ENCODE data around the gene CTIF. TPM values are rescaled to one million over a fixed set of nuclear protein-coding genes. Genes with fewer than 3 reads are reported as not detected.

Gene CTIF
- total RNA-seq, 6 experiments from 2014 or later = 77.6 to 100 (median 79.2) TPM

GRCh38 chr18:48693006-48693405 lies 154.2 kb downstream of the CTIF start:
- no peak for DNase-seq
- no peaks in the 10 kb centered on the region for H3K9me3 Mint-ChIP-seq
- no peak for TF ChIP-seq CTCF (IDR thresholded peaks at IDR 0.05)
- peaks cover 4% of the 10 kb centered on the region for H3K27me3 Mint-ChIP-seq (ENCODE audit: insufficient read depth)
- H3K36me3 Mint-ChIP-seq (ENCODE audit: low read depth) = peaks cover 42% of the 10 kb centered on the region
- H3K4me1 Mint-ChIP-seq (ENCODE audit: low read depth) = peaks cover 23% of the 10 kb centered on the region
- H3K27ac Mint-ChIP-seq = peak overlapping the region; percentile 75; the same call in 1 of the 2 replicates
- no peak overlapping the region; the same call in 1 of the 2 replicates for H3K4me3 Mint-ChIP-seq

- peak; percentile 22 for DNase-seq
- peaks cover 42% of the 10 kb centered on the region for H3K36me3 Mint-ChIP-seq (ENCODE audit: low read depth)
- TF ChIP-seq CTCF (IDR thresholded peaks at IDR 0.05) = no peak
- H3K9me3 Mint-ChIP-seq = no peaks in the 10 kb centered on the region
- H3K27ac Mint-ChIP-seq = peak overlapping the region; percentile 80
- no peak overlapping the region; the same call in 1 of the 2 replicates for H3K4me3 Mint-ChIP-seq
- peaks cover 4% of the 10 kb centered on the region for H3K27me3 Mint-ChIP-seq (ENCODE audit: insufficient read depth)
- H3K4me1 Mint-ChIP-seq (ENCODE audit: low read depth) = peaks cover 23% of the 10 kb centered on the region
Measured at GRCh38 chr18:48693625-48694262, 154.9 kb downstream of the CTIF start.

GRCh38 chr18:48694295-48694694 lies 155.5 kb downstream of the CTIF start:
- Mint-ChIP-seq H3K9me3 (no peaks in the 10 kb centered on the region), H3K27ac (peak overlapping the region; percentile 80), H3K4me3 (no peak overlapping the region), H3K36me3 (ENCODE audit: low read depth) (peaks cover 42% of the 10 kb centered on the region), H3K4me1 (ENCODE audit: low read depth) (peaks cover 23% of the 10 kb centered on the region), H3K27me3 (ENCODE audit: insufficient read depth) (peaks cover 6% of the 10 kb centered on the region)
- no peak for DNase-seq
- TF ChIP-seq CTCF (IDR thresholded peaks at IDR 0.05) = no peak

- H3K9me3 Mint-ChIP-seq = no peaks in the 10 kb centered on the region
Measured at GRCh38 chr18:48695671-48696070, 156.8 kb downstream of the CTIF start.

DNA sequence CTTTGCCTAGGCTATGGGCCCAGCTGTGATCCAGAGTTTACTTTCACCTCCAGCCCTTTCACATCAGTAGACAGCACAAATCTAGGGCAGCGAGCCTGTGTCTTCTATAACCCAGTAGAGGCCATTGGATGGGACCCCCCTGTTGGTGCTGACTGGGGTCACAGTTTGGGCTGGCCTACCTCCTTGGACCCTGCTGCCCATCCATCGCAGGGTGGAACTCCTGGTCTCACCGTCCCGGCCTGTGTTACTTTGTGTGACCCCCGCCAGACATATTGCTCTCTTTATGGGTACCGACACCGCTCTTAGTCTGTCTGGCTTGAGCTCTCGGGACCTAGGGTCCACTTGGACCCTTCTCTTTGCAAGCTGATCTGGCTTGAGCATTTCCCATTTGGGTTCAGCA lies 157.4 kb downstream of the CTIF start:
- no peak overlapping the region for H3K4me3 Mint-ChIP-seq
- no peak for TF ChIP-seq CTCF (IDR thresholded peaks at IDR 0.05)
- H3K4me1 Mint-ChIP-seq (ENCODE audit: low read depth) = peaks cover 23% of the 10 kb centered on the region
- no peak overlapping the region for H3K27ac Mint-ChIP-seq
- no peaks in the 10 kb centered on the region for H3K9me3 Mint-ChIP-seq
- no peak for DNase-seq
- peaks cover 33% of the 10 kb centered on the region for H3K36me3 Mint-ChIP-seq (ENCODE audit: low read depth)
- H3K27me3 Mint-ChIP-seq (ENCODE audit: insufficient read depth) = peaks cover 6% of the 10 kb centered on the region

More at GRCh38 chr18:48695671-48696070, 156.8 kb downstream of the CTIF start:
- peaks cover 23% of the 10 kb centered on the region for H3K4me1 Mint-ChIP-seq (ENCODE audit: low read depth)
- DNase-seq = no peak
- no peak overlapping the region for H3K27ac Mint-ChIP-seq
- TF ChIP-seq CTCF (IDR thresholded peaks at IDR 0.05) = no peak
- H3K4me3 Mint-ChIP-seq = no peak overlapping the region
- peaks cover 6% of the 10 kb centered on the region for H3K27me3 Mint-ChIP-seq (ENCODE audit: insufficient read depth)
- peaks cover 36% of the 10 kb centered on the region for H3K36me3 Mint-ChIP-seq (ENCODE audit: low read depth)
